NCI-H128 (cell line): ENCODE results near the gene S100A4.
A peak's percentile ranks its signal among the peaks of the same experiment; 100 is the strongest.

Source experiments
- DNase-seq: peaks from one replicate; lab custom pipeline; 2025; ENCODE audit not compliant: unreplicated experiment; lab: John Stamatoyannopoulos, UW

S100A4 gene

DNA sequence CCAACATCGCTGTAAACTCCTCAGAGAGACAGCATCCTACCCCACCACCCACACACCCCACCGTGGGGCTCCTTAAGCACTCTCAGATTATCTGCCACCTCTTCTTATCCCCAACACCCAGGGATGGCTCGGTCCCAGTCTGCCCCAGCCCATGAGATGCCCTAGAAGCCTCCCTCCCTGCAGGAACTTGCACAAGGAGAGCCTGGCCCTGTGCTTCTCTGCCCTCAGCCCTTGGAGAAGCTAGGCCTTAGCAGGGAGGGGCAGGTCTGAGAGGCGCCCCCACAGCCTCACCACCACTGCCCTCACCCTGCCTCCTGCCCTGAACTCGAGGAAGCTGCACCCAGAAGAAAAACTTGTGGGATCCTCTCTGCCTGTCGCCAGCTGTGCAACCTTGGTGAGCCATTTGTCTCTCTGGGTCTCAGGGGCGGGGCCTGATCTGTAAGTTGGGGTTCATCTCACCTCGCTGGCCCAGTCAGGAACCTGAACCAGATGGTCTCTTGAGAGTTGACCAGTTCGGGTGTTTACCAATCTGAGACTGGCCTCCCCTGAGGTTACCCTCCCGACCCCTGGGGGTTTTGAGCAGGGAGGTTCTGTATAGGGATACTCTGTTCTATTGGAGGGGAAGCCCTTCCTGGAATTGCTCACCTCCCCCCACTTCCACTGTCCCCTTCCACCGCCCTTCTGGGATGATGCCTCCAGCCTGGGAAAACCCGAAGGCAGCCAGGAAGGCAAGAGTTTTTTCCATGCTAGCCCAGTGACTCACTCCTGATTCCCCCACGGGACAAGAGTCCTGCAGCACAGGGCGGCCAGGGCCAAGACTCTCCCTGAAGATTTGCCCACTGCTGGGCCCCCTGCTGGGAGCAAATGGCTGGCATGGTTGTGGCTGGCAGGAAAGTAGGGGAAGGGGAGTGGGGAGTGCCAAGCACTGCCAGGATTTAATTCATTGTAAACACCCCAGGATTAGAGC lies 3.4 kb upstream of the S100A4 start, which contains the start of gene S100A3:
Gene S100A3, minus strand, starts transcription at position 537 of the 967 bp plus-strand sequence. CDS start 773 bp downstream, outside the sequence.
- no peak for DNase-seq

- no peak for DNase-seq
Measured at GRCh38 chr1:153547560-153548551, 2.2 kb upstream of the S100A4 start.

- DNase-seq, result no peak
Measured at GRCh38 chr1:153546796-153547559, 1.4 kb upstream of the S100A4 start.

GRCh38 chr1:153546371-153546770 lies 765 bp upstream of the S100A4 start:
- no peak for DNase-seq

GRCh38 chr1:153544453-153545066 lies 1.0 kb downstream of the S100A4 start:
- no peak for DNase-seq

- DNase-seq, result no peak
Measured at GRCh38 chr1:153543736-153544135, 1.9 kb downstream of the S100A4 start.

- no peak for DNase-seq
Measured at GRCh38 chr1:153542956-153543711, 2.5 kb downstream of the S100A4 start.

DNA sequence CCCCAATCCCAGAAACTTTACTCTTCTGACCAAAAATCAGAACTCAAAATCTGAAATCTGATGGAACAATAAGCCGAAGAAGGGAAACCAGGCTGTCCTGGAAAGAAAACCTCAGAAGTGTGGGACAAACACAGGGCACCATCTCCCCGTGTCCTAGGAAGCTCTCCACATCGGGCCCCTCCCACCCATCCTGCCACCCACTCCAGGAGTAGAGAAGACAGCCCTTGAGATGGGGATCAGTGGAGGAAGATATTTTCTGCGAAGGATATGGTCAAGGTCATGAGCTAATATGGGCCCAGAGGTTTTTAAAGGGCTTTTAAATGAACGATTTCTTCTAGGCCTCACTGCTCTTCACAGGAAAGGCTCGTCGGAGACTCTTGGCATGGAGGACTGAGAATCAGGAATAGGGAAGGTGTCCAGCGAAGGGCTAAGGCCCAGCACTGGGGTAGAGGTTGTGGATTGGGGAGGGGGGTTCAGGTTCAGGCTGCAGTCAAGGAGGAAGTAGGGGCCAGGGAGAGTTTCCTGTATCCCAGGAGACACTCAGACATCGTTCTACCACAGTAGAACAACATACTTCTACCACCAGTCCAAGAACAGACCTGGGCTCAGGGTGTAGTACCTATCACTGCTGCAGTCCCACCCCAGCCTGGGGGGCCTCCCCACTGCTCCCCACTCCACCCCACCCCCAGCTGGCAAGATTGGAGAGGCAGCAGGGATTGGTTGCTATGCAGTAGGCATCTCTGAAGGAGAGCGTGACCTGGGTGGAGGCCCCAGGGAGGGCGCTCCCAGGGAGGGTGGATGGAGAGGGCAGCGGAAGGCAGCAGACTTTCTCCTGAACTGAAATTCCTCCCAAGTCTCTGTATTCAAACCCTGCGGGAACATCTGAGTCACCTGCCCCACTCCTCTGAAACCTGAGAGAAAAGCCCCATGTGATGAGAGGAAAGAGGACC lies 3.7 kb downstream of the S100A4 start:
- DNase-seq, result no peak

DNA sequence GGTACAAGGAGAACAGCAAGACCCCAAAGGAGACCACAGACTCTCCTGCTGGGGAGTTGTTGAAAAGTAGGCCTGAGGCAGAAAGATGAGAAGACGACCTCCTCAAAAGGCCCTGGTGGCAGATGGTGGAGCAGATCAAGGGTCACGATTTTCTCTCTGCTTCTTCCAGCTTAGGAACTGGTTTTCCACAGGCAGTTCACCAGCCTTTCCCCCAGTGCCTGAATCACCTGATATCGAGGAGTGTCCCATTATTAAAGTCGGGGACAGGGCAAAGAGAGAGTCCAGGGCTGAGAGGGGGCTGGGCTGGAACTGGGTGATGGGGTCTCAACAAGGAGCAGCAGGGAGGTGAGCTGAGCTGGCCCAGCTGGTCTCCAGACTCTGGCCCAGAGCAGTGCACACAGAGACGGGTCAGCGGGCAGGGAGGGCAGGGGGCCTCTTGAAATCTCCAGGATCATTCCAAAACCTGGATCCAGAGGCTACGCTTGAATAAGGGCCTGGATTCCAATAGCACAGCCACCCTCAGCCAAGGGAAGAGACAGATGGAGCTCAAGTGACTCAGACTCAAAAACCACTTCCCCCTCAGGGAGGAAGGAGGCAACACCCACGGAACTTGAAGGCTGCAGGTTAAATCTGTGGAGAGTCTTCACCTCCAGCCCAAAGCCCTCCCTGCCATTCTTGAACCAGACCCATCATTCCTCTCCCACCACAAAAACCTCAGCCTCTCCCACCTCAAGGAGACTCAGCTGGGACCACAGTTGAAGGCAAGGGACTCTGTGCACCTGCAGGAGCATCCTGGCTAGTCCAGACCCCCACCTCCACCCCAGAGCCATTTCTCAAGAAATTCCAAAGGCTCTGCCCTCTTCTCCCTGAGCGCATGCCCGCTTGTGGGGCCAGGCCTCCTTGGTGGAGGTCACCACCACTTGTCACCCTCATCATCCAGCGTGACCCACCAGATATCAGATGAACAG lies 4.9 kb downstream of the S100A4 start, which contains the start of gene S100A5:
Gene S100A5, minus strand, starts transcription at position 541 of the 968 bp plus-strand sequence. CDS start 743 bp downstream, outside the sequence.
- no peak for DNase-seq

GRCh38 chr1:153539395-153540093 lies 6.1 kb downstream of the S100A4 start:
- DNase-seq, result no peak

GRCh38 chr1:153538315-153538821 lies 7.2 kb downstream of the S100A4 start:
- no peak for DNase-seq

GRCh38 chr1:153537376-153537730 lies 8.3 kb downstream of the S100A4 start:
- no peak for DNase-seq

GRCh38 chr1:153536671-153537375 lies 8.8 kb downstream of the S100A4 start:
- DNase-seq, result no peak

DNA sequence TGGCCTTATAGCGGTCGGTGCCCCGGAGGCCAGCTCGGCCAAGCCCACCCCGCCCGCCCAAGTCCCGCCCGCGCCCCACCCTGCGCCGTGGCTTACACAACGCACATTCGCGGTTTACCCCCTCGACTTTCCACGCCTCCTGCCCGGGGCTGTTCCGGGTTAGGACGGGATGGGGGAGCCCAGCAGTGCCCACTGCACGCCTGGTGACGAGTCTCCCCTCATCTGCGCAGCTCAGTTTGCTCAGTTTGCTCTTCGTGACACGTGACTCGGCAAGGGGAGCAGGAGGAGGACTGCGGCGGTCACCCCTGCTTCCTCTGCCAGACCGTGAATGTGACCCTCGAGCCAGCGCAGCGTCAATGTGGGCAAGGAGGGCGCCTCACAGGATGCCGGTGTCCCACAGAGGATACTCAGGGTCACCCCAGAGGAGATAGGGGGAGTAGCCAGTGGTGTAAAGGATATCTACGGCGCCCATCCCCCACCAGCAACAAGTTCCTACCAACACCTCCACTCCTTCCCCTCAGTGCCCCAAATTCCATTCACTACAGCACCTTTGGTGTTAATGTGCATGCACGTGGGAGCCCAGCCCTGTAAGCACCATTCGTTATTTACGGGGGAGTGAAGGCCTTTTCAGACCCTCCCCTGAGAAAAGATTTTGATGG lies 9.5 kb downstream of the S100A4 start:
- DNase-seq, result peak; percentile 57
